ENCODE measurements around the gene FOXP1.

Gene FOXP1

GRCh38 chr3:71001303-71001830 is 582.2 kb downstream of the FOXP1 start:
- no peak for TF ChIP-seq JUND (IDR thresholded peaks at IDR 0.05; ENCODE audit: low read depth)
- in situ Hi-C loops (cut with HindIII; ENCODE audit: low pct_unique_long_range_greater_than_20kb, low sequenced_read_pairs), result no loop called here
- no peak for DNase-seq (ENCODE audit: low read depth in 1 of 2, low spot score in 1 of 2)

- in situ Hi-C loops (cut with HindIII; ENCODE audit: low pct_unique_long_range_greater_than_20kb, low sequenced_read_pairs), result no loop called here
- no peak for TF ChIP-seq JUND (IDR thresholded peaks at IDR 0.05; ENCODE audit: low read depth)
- no peak for DNase-seq (ENCODE audit: low read depth in 1 of 2, low spot score in 1 of 2)
Observed at GRCh38 chr3:71000483-71000882, 583.0 kb downstream of the FOXP1 start.

GRCh38 chr3:70999730-71000129 is 583.8 kb downstream of the FOXP1 start:
- TF ChIP-seq JUND (IDR thresholded peaks at IDR 0.05; ENCODE audit: low read depth), result no peak
- DNase-seq (ENCODE audit: low read depth in 1 of 2, low spot score in 1 of 2), result no peak
- in situ Hi-C loops (cut with HindIII; ENCODE audit: low pct_unique_long_range_greater_than_20kb, low sequenced_read_pairs), result no loop called here

GRCh38 chr3:70996082-70996481 is 587.4 kb downstream of the FOXP1 start:
- no peak for TF ChIP-seq JUND (IDR thresholded peaks at IDR 0.05; ENCODE audit: low read depth)
- in situ Hi-C loops (cut with HindIII; ENCODE audit: low pct_unique_long_range_greater_than_20kb, low sequenced_read_pairs), result no loop called here
- DNase-seq (ENCODE audit: low read depth in 1 of 2, low spot score in 1 of 2), result no peak

GRCh38 chr3:70994644-70995043 is 588.9 kb downstream of the FOXP1 start:
- in situ Hi-C loops (cut with HindIII; ENCODE audit: low pct_unique_long_range_greater_than_20kb, low sequenced_read_pairs), result no loop called here

GRCh38 chr3:70992562-70993204 is 590.8 kb downstream of the FOXP1 start:
- TF ChIP-seq JUND (IDR thresholded peaks at IDR 0.05; ENCODE audit: low read depth), result no peak
- DNase-seq (ENCODE audit: low read depth in 1 of 2, low spot score in 1 of 2), result no peak
- in situ Hi-C loops (cut with HindIII; ENCODE audit: low pct_unique_long_range_greater_than_20kb, low sequenced_read_pairs), result no loop called here

More at GRCh38 chr3:70994644-70995043, 588.9 kb downstream of the FOXP1 start:
- no peak for DNase-seq (ENCODE audit: low read depth in 1 of 2, low spot score in 1 of 2)
- no peak for TF ChIP-seq JUND (IDR thresholded peaks at IDR 0.05; ENCODE audit: low read depth)

- no peak for DNase-seq (ENCODE audit: low read depth in 1 of 2, low spot score in 1 of 2)
- no peak for TF ChIP-seq JUND (IDR thresholded peaks at IDR 0.05; ENCODE audit: low read depth)
- in situ Hi-C loops (cut with HindIII; ENCODE audit: low pct_unique_long_range_greater_than_20kb, low sequenced_read_pairs), result no loop called here
Observed at GRCh38 chr3:70992131-70992530, 591.4 kb downstream of the FOXP1 start.

DNA sequence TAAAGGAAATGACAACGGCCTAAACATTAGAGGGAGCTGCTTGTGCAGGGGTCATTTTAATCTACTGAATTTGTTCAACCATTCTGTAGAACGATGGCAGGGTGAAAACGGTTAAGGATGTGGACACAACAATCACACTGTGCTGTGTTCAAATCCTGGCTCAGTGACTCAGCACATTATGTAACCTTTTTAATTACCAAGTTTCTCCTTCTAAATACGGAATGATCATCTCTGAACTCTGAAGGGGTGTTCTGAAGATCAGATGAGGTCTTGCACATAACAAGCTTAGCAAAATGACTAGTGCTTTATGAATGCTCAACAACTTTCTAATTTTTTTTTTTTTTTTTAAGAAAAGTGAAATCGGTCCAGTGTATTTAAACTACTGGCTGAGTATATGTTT is 592.8 kb downstream of the FOXP1 start:
- no peak for TF ChIP-seq JUND (IDR thresholded peaks at IDR 0.05; ENCODE audit: low read depth)
- in situ Hi-C loops (cut with HindIII; ENCODE audit: low pct_unique_long_range_greater_than_20kb, low sequenced_read_pairs), result no loop called here
- no peak for DNase-seq (ENCODE audit: low read depth in 1 of 2, low spot score in 1 of 2)

- no peak for TF ChIP-seq JUND (IDR thresholded peaks at IDR 0.05; ENCODE audit: low read depth)
- DNase-seq (ENCODE audit: low read depth in 1 of 2, low spot score in 1 of 2), result no peak
- in situ Hi-C loops (cut with HindIII; ENCODE audit: low pct_unique_long_range_greater_than_20kb, low sequenced_read_pairs), result no loop called here
Observed at GRCh38 chr3:70990185-70990584, 593.3 kb downstream of the FOXP1 start.

- in situ Hi-C loops (cut with HindIII; ENCODE audit: low pct_unique_long_range_greater_than_20kb, low sequenced_read_pairs), result no loop called here
- no peak for TF ChIP-seq JUND (IDR thresholded peaks at IDR 0.05; ENCODE audit: low read depth)
- no peak for DNase-seq (ENCODE audit: low read depth in 1 of 2, low spot score in 1 of 2)
Observed at GRCh38 chr3:70989174-70989573, 594.4 kb downstream of the FOXP1 start.

- no peak for TF ChIP-seq JUND (IDR thresholded peaks at IDR 0.05; ENCODE audit: low read depth)
- no peak for DNase-seq (ENCODE audit: low read depth in 1 of 2, low spot score in 1 of 2)
- in situ Hi-C loops (cut with HindIII; ENCODE audit: low pct_unique_long_range_greater_than_20kb, low sequenced_read_pairs), result no loop called here
Observed at GRCh38 chr3:70988111-70988510, 595.4 kb downstream of the FOXP1 start.

GRCh38 chr3:70985572-70985971 is 598.0 kb downstream of the FOXP1 start:
- in situ Hi-C loops (cut with HindIII; ENCODE audit: low pct_unique_long_range_greater_than_20kb, low sequenced_read_pairs), result no loop called here
- DNase-seq (ENCODE audit: low read depth in 1 of 2, low spot score in 1 of 2), result no peak
- TF ChIP-seq JUND (IDR thresholded peaks at IDR 0.05; ENCODE audit: low read depth), result no peak

DNA sequence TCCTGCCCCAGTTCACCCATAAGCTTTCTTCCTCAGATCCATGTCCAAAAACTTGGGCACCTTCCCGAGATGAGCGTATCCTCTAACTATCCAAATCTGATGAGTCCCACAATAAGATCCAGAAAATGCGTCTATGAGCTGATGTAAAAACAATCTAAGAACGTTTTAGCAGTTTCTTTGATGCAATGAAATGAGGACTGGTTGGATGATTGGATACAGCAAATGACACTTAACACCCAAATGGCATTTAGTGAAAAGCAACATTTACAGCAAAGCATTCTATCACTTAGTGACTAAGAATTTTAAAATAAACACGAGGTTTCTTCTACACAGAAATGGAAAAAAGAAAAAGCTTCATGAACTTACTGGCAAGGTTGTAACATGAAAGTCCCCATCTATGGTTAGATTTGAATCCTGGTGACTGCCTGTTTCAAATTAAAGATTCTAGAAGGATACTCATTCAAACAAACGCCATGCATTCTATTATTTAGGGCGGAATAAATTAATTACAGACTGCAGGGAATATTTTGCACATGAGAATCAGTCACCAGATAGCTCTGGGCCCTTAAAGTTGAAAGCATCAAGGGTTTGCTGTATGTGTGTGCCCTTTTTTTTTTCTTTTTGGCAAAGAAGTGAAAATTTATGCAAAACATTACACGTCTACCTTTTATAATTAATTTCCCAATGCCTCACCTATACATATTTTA is 598.6 kb downstream of the FOXP1 start:
- TF ChIP-seq JUND (IDR thresholded peaks at IDR 0.05; ENCODE audit: low read depth), result no peak
- no peak for DNase-seq (ENCODE audit: low read depth in 1 of 2, low spot score in 1 of 2)
- in situ Hi-C loops (cut with HindIII; ENCODE audit: low pct_unique_long_range_greater_than_20kb, low sequenced_read_pairs), result no loop called here
